ENCODE measurements around the gene DRC7.
"Not testable (repeated sequence)": the region's sequence is repeated elsewhere in the genome, so short reads cannot be mapped to it uniquely, and the experiment has no call there.

DNA sequence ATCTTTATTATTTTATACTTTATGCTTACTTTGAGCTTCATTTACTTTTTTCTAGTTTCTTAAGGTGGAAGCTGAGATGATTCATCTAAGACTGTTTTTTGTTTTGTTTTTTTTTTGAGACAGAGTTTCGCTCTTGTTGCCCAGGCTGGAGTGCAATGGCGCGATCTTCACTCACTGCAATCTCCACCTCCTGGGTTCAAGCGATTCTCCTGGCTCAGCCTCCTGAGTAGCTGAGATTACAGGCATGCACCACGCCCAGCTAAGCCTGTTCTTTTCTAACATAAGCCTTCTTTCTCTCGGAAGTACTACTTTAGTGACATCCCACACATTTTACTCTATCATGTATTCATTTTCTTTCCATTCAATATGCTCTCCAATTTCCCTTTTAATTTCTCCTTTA, 18.0 kb downstream of the DRC7 start:
- TF ChIP-seq CTCF, EZH2phosphoT487 (IDR thresholded peaks at IDR 0.05): not testable (repeated sequence)

Measured in neural progenitor cell (in vitro differentiated cells).